Measurements from ENCODE around the gene CCDC88C.

CCDC88C gene

GRCh38 chr14:91417120-91417982 lies at the start of gene CCDC88C:
CCDC88C (minus strand) TSS chr14:91417820; CDS start chr14:91417690, 130 bp downstream.
- peak within 1 kb of the TSS; percentile 86 for H3K4me3 ChIP-seq (ENCODE audit: low read depth, low read length)
- H3K27me3 ChIP-seq (ENCODE audit: insufficient read depth, low read length), result no peaks in the 10 kb centered on the region
- H3K79me2 ChIP-seq (ENCODE audit: control insufficient read depth, insufficient read depth, low read length, unreplicated experiment), result no peaks in the 10 kb centered on the region
- H3K36me3 ChIP-seq (ENCODE audit: insufficient read depth, low read length), result no peaks in the 10 kb centered on the region
- H3K4me1 ChIP-seq (ENCODE audit: control insufficient read depth, insufficient read depth, low read length, unreplicated experiment), result peaks cover 11% of the 10 kb centered on the region
- no peak within 1 kb of the TSS for H3K27ac ChIP-seq (ENCODE audit: low read depth, low read length)
- peak within 1 kb of the TSS; percentile 97 for H2AFZ ChIP-seq (ENCODE audit: low read length, unreplicated experiment)

DNA sequence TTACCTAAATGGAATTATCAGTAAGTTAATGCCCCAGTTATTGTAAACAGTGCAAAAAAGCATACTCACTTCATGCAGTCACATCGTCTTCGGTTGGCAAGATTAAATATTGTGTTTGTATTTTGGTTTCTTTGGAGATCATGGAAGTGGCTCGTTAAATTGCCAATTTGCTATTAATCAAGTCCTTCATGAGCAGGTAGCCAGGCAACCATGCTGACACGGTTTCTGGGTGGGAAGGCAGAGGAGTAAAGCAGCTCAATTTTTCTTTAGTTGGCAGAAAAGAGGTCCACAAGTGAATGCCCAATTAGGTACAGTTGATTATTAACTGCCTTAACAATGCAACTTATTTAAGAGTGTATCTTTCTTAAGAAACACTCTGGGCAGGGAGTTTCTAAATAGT lies 48.6 kb upstream of the CCDC88C start:
- Histone ChIP-seq H3K79me2 (ENCODE audit: control insufficient read depth, insufficient read depth, low read length, unreplicated experiment) (peaks cover 3% of the 10 kb centered on the region), H3K36me3 (ENCODE audit: insufficient read depth, low read length) (peaks cover 53% of the 10 kb centered on the region), H3K27me3 (ENCODE audit: insufficient read depth, low read length) (no peaks in the 10 kb centered on the region), H3K27ac (ENCODE audit: low read depth, low read length) (no peak overlapping the region), H3K4me1 (ENCODE audit: control insufficient read depth, insufficient read depth, low read length, unreplicated experiment) (no peaks in the 10 kb centered on the region), H2AFZ (ENCODE audit: low read length, unreplicated experiment) (no peak overlapping the region), H3K4me3 (ENCODE audit: low read depth, low read length) (no peak overlapping the region)

GRCh38 chr14:91464615-91465205 lies 47.1 kb upstream of the CCDC88C start:
- H3K4me3 ChIP-seq (ENCODE audit: low read depth, low read length), result no peak overlapping the region
- no peak overlapping the region for H2AFZ ChIP-seq (ENCODE audit: low read length, unreplicated experiment)
- no peaks in the 10 kb centered on the region for H3K4me1 ChIP-seq (ENCODE audit: control insufficient read depth, insufficient read depth, low read length, unreplicated experiment)
- peaks cover 45% of the 10 kb centered on the region for H3K36me3 ChIP-seq (ENCODE audit: insufficient read depth, low read length)
- no peaks in the 10 kb centered on the region for H3K79me2 ChIP-seq (ENCODE audit: control insufficient read depth, insufficient read depth, low read length, unreplicated experiment)
- no peak overlapping the region for H3K27ac ChIP-seq (ENCODE audit: low read depth, low read length)
- no peaks in the 10 kb centered on the region for H3K27me3 ChIP-seq (ENCODE audit: insufficient read depth, low read length)

DNA sequence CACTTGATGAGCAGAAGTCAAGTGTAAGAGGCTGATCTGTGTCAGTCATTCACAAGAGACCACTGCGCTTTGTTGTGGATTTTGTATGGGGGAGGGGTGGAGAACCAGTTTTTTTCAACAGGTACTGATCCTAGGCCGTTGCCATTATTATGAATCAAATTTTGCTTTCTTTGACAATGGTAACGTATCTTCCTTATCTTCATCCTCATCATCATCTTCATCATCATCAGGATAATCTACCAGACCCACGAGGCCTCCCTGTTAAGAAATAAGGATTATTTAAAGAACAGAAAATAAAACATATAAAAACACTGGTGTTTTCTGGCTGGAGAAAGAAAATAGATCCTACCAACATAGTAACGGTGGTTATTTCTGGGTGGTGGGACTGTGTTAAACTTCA lies 41.0 kb upstream of the CCDC88C start:
- H3K27me3 ChIP-seq (ENCODE audit: insufficient read depth, low read length), result no peaks in the 10 kb centered on the region
- H2AFZ ChIP-seq (ENCODE audit: low read length, unreplicated experiment), result no peak overlapping the region
- no peak overlapping the region for H3K4me3 ChIP-seq (ENCODE audit: low read depth, low read length)
- H3K27ac ChIP-seq (ENCODE audit: low read depth, low read length), result no peak overlapping the region
- H3K79me2 ChIP-seq (ENCODE audit: control insufficient read depth, insufficient read depth, low read length, unreplicated experiment), result no peaks in the 10 kb centered on the region
- H3K36me3 ChIP-seq (ENCODE audit: insufficient read depth, low read length), result peaks cover 53% of the 10 kb centered on the region
- H3K4me1 ChIP-seq (ENCODE audit: control insufficient read depth, insufficient read depth, low read length, unreplicated experiment), result no peaks in the 10 kb centered on the region

DNA sequence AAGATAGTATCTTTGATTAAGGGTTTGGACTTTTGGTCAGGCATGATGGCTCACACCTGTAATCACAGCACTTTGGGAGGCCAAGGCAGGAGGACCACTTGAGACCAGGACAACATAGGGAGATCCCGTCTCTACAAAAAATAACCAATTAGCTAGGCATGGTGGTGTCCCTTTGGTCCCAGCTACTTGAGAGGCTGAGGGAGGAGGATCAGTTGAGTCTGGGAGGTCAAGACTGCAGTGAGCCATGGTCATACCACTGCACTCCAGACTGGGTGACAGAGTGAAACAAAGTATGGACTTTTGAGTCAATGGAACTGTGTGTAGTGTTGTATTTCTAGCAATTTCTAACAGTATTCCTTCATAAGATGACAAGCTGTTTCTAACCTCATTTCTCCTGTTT lies 38.7 kb upstream of the CCDC88C start:
- Histone ChIP-seq H3K79me2 (ENCODE audit: control insufficient read depth, insufficient read depth, low read length, unreplicated experiment) (no peaks in the 10 kb centered on the region), H3K27me3 (ENCODE audit: insufficient read depth, low read length) (no peaks in the 10 kb centered on the region), H2AFZ (ENCODE audit: low read length, unreplicated experiment) (no peak overlapping the region), H3K27ac (ENCODE audit: low read depth, low read length) (no peak overlapping the region), H3K4me1 (ENCODE audit: control insufficient read depth, insufficient read depth, low read length, unreplicated experiment) (no peaks in the 10 kb centered on the region), H3K36me3 (ENCODE audit: insufficient read depth, low read length) (peaks cover 40% of the 10 kb centered on the region), H3K4me3 (ENCODE audit: low read depth, low read length) (no peak overlapping the region)

- H3K4me1 ChIP-seq (ENCODE audit: control insufficient read depth, insufficient read depth, low read length, unreplicated experiment), result no peaks in the 10 kb centered on the region
- no peak overlapping the region for H2AFZ ChIP-seq (ENCODE audit: low read length, unreplicated experiment)
- H3K27ac ChIP-seq (ENCODE audit: low read depth, low read length), result no peak overlapping the region
- no peak overlapping the region for H3K4me3 ChIP-seq (ENCODE audit: low read depth, low read length)
- peaks cover 35% of the 10 kb centered on the region for H3K36me3 ChIP-seq (ENCODE audit: insufficient read depth, low read length)
- H3K27me3 ChIP-seq (ENCODE audit: insufficient read depth, low read length), result no peaks in the 10 kb centered on the region
- no peaks in the 10 kb centered on the region for H3K79me2 ChIP-seq (ENCODE audit: control insufficient read depth, insufficient read depth, low read length, unreplicated experiment)
Observed at GRCh38 chr14:91454580-91454979, 37.0 kb upstream of the CCDC88C start.

DNA sequence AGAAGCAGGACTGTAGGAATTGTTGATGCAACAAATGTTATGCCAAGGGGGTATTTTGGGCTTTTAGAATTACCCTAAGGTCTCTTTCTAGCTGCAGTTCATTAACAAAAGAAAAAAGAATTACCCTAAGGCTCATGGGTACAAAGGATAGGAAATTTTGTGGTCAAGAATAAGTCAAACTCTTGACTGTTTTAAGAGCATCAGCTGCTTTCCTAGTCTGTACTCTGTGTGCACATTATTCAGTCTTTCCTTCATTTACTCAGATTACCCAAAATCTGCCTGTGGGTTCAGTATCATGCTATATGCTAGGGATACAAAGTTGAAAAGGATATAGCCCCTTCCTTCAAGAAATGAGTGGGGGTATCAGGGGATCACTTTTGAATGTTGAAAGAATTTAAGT lies 36.5 kb upstream of the CCDC88C start:
- H2AFZ ChIP-seq (ENCODE audit: low read length, unreplicated experiment), result no peak overlapping the region
- H3K27ac ChIP-seq (ENCODE audit: low read depth, low read length), result no peak overlapping the region
- H3K27me3 ChIP-seq (ENCODE audit: insufficient read depth, low read length), result no peaks in the 10 kb centered on the region
- peaks cover 35% of the 10 kb centered on the region for H3K36me3 ChIP-seq (ENCODE audit: insufficient read depth, low read length)
- H3K4me3 ChIP-seq (ENCODE audit: low read depth, low read length), result no peak overlapping the region
- H3K4me1 ChIP-seq (ENCODE audit: control insufficient read depth, insufficient read depth, low read length, unreplicated experiment), result no peaks in the 10 kb centered on the region
- H3K79me2 ChIP-seq (ENCODE audit: control insufficient read depth, insufficient read depth, low read length, unreplicated experiment), result no peaks in the 10 kb centered on the region

- no peaks in the 10 kb centered on the region for H3K4me1 ChIP-seq (ENCODE audit: control insufficient read depth, insufficient read depth, low read length, unreplicated experiment)
- peaks cover 33% of the 10 kb centered on the region for H3K36me3 ChIP-seq (ENCODE audit: insufficient read depth, low read length)
- H2AFZ ChIP-seq (ENCODE audit: low read length, unreplicated experiment), result no peak overlapping the region
- no peak overlapping the region for H3K4me3 ChIP-seq (ENCODE audit: low read depth, low read length)
- no peaks in the 10 kb centered on the region for H3K79me2 ChIP-seq (ENCODE audit: control insufficient read depth, insufficient read depth, low read length, unreplicated experiment)
- H3K27ac ChIP-seq (ENCODE audit: low read depth, low read length), result no peak overlapping the region
- H3K27me3 ChIP-seq (ENCODE audit: insufficient read depth, low read length), result no peaks in the 10 kb centered on the region
Observed at GRCh38 chr14:91453744-91454143, 36.1 kb upstream of the CCDC88C start.

DNA sequence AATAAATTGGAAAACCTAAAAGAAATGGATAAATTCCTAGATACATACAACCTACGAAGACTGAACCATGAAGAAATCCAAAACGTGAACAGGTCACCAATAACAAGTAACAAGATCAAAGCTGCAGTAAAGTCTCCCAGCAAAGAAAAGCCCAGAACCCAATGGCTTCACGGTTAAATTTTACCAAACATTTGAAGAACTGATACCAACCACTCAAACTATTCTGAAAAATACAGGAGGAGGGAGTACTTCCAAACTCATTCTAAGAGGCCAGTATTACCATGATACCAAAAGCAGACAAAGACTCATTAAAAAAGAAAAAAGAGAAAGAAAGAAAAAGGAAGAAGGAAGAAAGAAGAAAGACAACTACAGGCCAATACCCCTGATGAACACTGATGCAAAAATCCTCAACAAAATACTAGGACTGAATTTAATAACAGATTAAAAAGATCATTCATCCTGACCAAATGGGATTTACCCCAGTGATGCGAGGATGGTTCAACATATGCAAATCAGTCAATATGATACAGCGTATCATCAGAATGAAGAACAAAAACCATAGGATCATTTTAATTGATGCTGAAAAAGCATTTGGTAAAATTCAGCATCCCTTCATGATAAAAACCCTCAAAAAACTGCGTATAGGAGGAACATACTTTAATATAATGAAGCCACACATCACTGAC lies 26.9 kb upstream of the CCDC88C start:
- H3K27ac ChIP-seq (ENCODE audit: low read depth, low read length), result no peak overlapping the region
- H3K4me3 ChIP-seq (ENCODE audit: low read depth, low read length), result no peak overlapping the region
- no peaks in the 10 kb centered on the region for H3K4me1 ChIP-seq (ENCODE audit: control insufficient read depth, insufficient read depth, low read length, unreplicated experiment)
- peaks cover 7% of the 10 kb centered on the region for H3K27me3 ChIP-seq (ENCODE audit: insufficient read depth, low read length)
- no peak overlapping the region for H2AFZ ChIP-seq (ENCODE audit: low read length, unreplicated experiment)
- no peaks in the 10 kb centered on the region for H3K79me2 ChIP-seq (ENCODE audit: control insufficient read depth, insufficient read depth, low read length, unreplicated experiment)
- no peaks in the 10 kb centered on the region for H3K36me3 ChIP-seq (ENCODE audit: insufficient read depth, low read length)

GRCh38 chr14:91439345-91439744 lies 21.7 kb upstream of the CCDC88C start:
- Histone ChIP-seq H3K79me2 (ENCODE audit: control insufficient read depth, insufficient read depth, low read length, unreplicated experiment) (no peaks in the 10 kb centered on the region), H2AFZ (ENCODE audit: low read length, unreplicated experiment) (no peak overlapping the region)

More at GRCh38 chr14:91439345-91439744, 21.7 kb upstream of the CCDC88C start:
- Histone ChIP-seq H3K4me1 (ENCODE audit: control insufficient read depth, insufficient read depth, low read length, unreplicated experiment) (no peaks in the 10 kb centered on the region), H3K27me3 (ENCODE audit: insufficient read depth, low read length) (peaks cover 7% of the 10 kb centered on the region), H3K36me3 (ENCODE audit: insufficient read depth, low read length) (no peaks in the 10 kb centered on the region), H3K27ac (ENCODE audit: low read depth, low read length) (no peak overlapping the region), H3K4me3 (ENCODE audit: low read depth, low read length) (no peak overlapping the region)
